ENCODE data around the gene MSI2.
"Not testable (repeated sequence)": the region's sequence is repeated elsewhere in the genome, so short reads cannot be mapped to it uniquely, and the experiment has no call there.

Gene MSI2

GRCh38 chr17:57294629-57295501, 38.5 kb downstream of the MSI2 start:
- no peak for DNase-seq

- no peak for DNase-seq
Observed at GRCh38 chr17:57295526-57296023, 39.3 kb downstream of the MSI2 start.

- DNase-seq, result no peak
Observed at GRCh38 chr17:57296231-57296630, 39.9 kb downstream of the MSI2 start.

GRCh38 chr17:57299176-57299575, 42.9 kb downstream of the MSI2 start:
- no peak for DNase-seq

GRCh38 chr17:57300592-57300991, 44.3 kb downstream of the MSI2 start:
- DNase-seq, result not testable (repeated sequence)

GRCh38 chr17:57302690-57303465, 46.6 kb downstream of the MSI2 start:
- DNase-seq, result no peak

- DNase-seq, result no peak
Observed at GRCh38 chr17:57305144-57305728, 48.9 kb downstream of the MSI2 start.

- no peak for DNase-seq
Observed at GRCh38 chr17:57305908-57306504, 49.7 kb downstream of the MSI2 start.

GRCh38 chr17:57308543-57309186, 52.3 kb downstream of the MSI2 start:
- DNase-seq, result no peak

GRCh38 chr17:57309479-57309878, 53.2 kb downstream of the MSI2 start:
- DNase-seq, result no peak

GRCh38 chr17:57311281-57312216, 55.2 kb downstream of the MSI2 start:
- no peak for DNase-seq

GRCh38 chr17:57312242-57312641, 55.9 kb downstream of the MSI2 start:
- DNase-seq, result no peak

- DNase-seq, result no peak
Observed at GRCh38 chr17:57313097-57313835, 56.9 kb downstream of the MSI2 start.

GRCh38 chr17:57315061-57316015, 59.0 kb downstream of the MSI2 start:
- DNase-seq, result no peak

GRCh38 chr17:57316361-57316760, 60.0 kb downstream of the MSI2 start:
- no peak for DNase-seq

- no peak for DNase-seq
Observed at GRCh38 chr17:57317079-57317478, 60.8 kb downstream of the MSI2 start.

GRCh38 chr17:57318913-57319312, 62.6 kb downstream of the MSI2 start:
- DNase-seq, result no peak

- DNase-seq, result no peak
Observed at GRCh38 chr17:57319806-57320205, 63.5 kb downstream of the MSI2 start.

- no peak for DNase-seq
Observed at GRCh38 chr17:57323391-57323790, 67.1 kb downstream of the MSI2 start.

Data from stimulated activated naive CD4-positive, alpha-beta T cell (primary cell).